AG04449 (cell line): ENCODE measurements around the gene SLC44A1.

Experiments used
- CTCF ChIA-PET: fragments of 350-600 bp; formaldehyde crosslinking; extraction: SDS; loops from one replicate; lab custom pipeline; 2021; ENCODE audit warnings: antibody characterized with exemption; lab: Yijun Ruan, JAX
- POLR2A ChIA-PET: fragments of 400-600, 350-600 bp; formaldehyde crosslinking; extraction: SDS; loops from one replicate; lab custom pipeline; 2020; ENCODE audit warnings: antibody characterized with exemption, inconsistent platforms; lab: Yijun Ruan, JAX
- DNase-seq: peaks from one replicate; pipeline ENCODE4 v3.0.0-alpha.2; 2010; ENCODE audit warnings: low read depth, low spot score
- H3K4me3 ChIP-seq: 2 replicates; pipeline ENCODE4 v1.5.1; 2011; ENCODE audit warnings: low read depth, mild to moderate bottlenecking, control low read depth, low read length
- CTCF ChIP-seq: IDR thresholded peaks from one replicate; pipeline ENCODE4 v1.5.1; 2011; ENCODE audit warnings: mild to moderate bottlenecking, moderate library complexity, low read length, control low read depth, inconsistent platforms; ENCODE audit not compliant: insufficient read depth; ENCODE audit errors: missing control alignments

The SLC44A1 gene

GRCh38 chr9:105443121-105443520 lies 198.7 kb downstream of the SLC44A1 start:
- no peak overlapping the region for H3K4me3 ChIP-seq
- ChIA-PET POLR2A (no interaction called here), CTCF (interaction anchor here (1.1 to 1.6 kb wide), 2 partner anchors 23 to 27 kb away, joined by 4 read pairs; no protein-coding TSS in a partner anchor)
- DNase-seq: no peak
- TF ChIP-seq CTCF: no peak

DNA sequence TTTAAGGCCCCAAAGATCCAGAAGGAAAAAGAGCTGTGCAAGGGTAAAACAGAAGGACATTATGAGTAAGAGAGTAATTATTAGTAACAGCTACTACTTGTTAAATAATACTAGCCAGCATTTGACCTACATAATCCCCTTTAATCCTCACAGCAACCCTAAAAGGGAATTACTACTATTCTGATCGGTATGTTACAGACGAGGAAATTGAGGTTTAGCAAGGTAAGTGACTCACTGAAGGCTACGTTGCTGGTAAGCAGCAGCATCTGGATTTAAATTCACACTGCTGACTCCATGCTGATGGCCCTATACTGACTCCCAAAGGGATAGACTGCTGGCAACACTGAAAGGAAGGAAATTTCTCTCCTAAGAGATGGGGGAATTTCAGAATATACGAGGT lies 199.7 kb downstream of the SLC44A1 start:
- POLR2A ChIA-PET: no interaction called here
- DNase-seq: no peak
- CTCF ChIA-PET: interaction anchor here (0.8 to 1.6 kb wide), 2 partner anchors 28 to 534 kb away, joined by 3 to 4 read pairs; no protein-coding TSS in a partner anchor
- no peak overlapping the region for H3K4me3 ChIP-seq
- no peak for TF ChIP-seq CTCF

DNA sequence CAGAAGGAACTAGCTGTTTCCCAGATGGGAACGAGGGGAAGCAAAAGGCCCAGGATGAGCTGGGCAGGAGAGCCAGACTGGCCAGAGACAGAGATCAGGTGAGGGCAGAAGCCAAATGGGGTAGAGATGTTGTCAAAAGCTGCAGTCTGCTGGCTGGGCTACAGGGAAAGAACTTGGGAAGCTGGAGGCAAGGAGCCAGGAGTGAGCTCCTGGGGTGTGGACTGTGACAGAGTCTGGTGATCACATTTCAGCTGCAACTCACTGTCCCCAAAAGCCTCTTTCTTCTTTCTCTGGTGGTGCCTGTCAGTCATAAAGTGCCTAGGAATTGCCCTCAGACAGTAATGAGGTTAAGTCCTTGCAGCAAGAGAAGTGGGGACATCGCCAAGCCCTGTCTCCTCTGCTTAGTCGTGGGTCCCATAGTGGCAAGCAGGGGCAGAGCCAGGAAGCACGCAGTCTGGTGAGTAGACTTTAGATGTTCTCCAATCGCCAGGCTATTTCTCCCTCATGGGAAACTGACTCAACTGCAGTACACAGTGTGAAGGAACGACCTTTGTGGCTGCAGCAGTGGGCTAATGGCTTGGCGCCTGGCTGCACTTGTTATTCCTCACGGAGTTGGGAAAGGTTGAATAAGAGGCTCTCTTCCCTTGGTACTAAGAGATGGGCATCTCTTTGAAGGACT lies 200.9 kb downstream of the SLC44A1 start:
- no peak overlapping the region for H3K4me3 ChIP-seq
- ChIA-PET CTCF (interaction anchor here (1.1 to 1.3 kb wide), 4 partner anchors 11 to 31 kb away, joined by 3 to 9 read pairs (median 4); no protein-coding TSS in a partner anchor), POLR2A (no interaction called here)
- DNase-seq: no peak
- TF ChIP-seq CTCF: no peak

DNA sequence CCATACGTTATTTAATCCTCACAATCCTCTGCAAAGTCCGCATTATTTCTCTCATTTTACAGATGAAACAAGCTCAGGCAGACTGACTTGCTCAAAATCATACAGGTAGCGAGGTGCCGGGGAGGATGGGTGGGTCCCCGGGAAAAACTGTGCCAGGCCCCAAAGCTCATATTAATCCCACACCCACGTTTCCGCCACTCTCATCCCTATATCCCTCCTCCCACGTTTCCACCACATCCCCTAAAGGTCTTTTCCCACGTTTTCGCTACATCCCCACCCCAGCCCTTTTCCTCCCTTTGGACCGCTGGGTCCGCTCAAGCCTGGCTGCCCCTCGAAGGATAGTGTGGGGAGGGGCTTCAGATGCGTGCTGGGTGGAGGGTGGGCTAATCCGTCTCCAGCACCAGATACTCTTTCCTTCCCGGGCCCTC lies 202.9 kb downstream of the SLC44A1 start:
- ChIA-PET CTCF (no interaction called here), POLR2A (no interaction called here)
- peak overlapping the region; percentile 83 for H3K4me3 ChIP-seq
- DNase-seq: no peak
- TF ChIP-seq CTCF: no peak

GRCh38 chr9:105447814-105448812 lies 203.7 kb downstream of the SLC44A1 start, which contains the start of gene FSD1L:
FSD1L (plus strand) TSS chr9:105448034; CDS start chr9:105448221, 187 bp downstream.
- peak within 1 kb of the TSS; percentile 83 for H3K4me3 ChIP-seq
- ChIA-PET CTCF (interaction anchor here (1.0 to 1.4 kb wide), 2 partner anchors 13 to 24 kb away, joined by 3 read pairs; no protein-coding TSS in a partner anchor), POLR2A (no interaction called here)
- DNase-seq: peak; percentile 36
- peak; percentile 31 for TF ChIP-seq CTCF
